H1 (cell line): ENCODE results near the gene PNO1. TPM values are rescaled to one million over a fixed set of nuclear protein-coding genes. Genes with fewer than 3 reads are reported as not detected.

ENCODE experiments used
- CTCF ChIA-PET: fragments of 300-600 bp; sonication (Branson Sonifier 250); formaldehyde crosslinking; loops from one replicate; lab custom pipeline; 2021; ENCODE audit not compliant: partially characterized antibody; lab: Charles Lee
- POLR2A ChIA-PET: fragments of 300-600 bp; sonication (Branson Sonifier 250); formaldehyde crosslinking; loops from one replicate; lab custom pipeline; 2021; ENCODE audit warnings: inconsistent platforms; ENCODE audit not compliant: partially characterized antibody; lab: Charles Lee
- DNase-seq, 2 experiments: peaks; one replicate each; pipeline versions ENCODE4 v3.0.0 to v3.0.0-alpha.2; 2010 to 2022; ENCODE audit warnings: low spot score in 2 of 2, low read depth in 1 of 2, mixed read lengths in 1 of 2
- FAIRE-seq: peaks from 2 replicates; lab custom pipeline; 2011; peaks lifted over from hg19 to GRCh38; lab: Jason Lieb, UNC
- H2AFZ ChIP-seq: 2 replicates; pipeline ENCODE4 v1.8.1; 2012; ENCODE audit warnings: low read length, inconsistent platforms
- H2AK5ac ChIP-seq: 2 replicates; pipeline ENCODE4 v1.6.1; 2013; ENCODE audit warnings: low read depth, low read length
- H2BK120ac ChIP-seq: replicated peaks from 2 replicates; pipeline ENCODE3; 2013; ENCODE audit warnings: low read depth, low read length, inconsistent platforms
- H2BK12ac ChIP-seq: 2 replicates; pipeline ENCODE4 v1.6.1; 2013; ENCODE audit warnings: low read depth, low read length
- H2BK15ac ChIP-seq: 2 replicates; pipeline ENCODE4 v1.6.1; 2013; ENCODE audit warnings: low read length
- H2BK20ac ChIP-seq: 2 replicates; pipeline ENCODE4 v1.6.1; 2013; ENCODE audit warnings: low read length
- H2BK5ac ChIP-seq: 2 replicates; pipeline ENCODE4 v1.6.1; 2013; ENCODE audit warnings: low read depth, low read length
- H3K14ac ChIP-seq: 2 replicates; pipeline ENCODE4 v1.6.1; 2013; ENCODE audit warnings: inconsistent platforms; ENCODE audit not compliant: insufficient read length
- H3K18ac ChIP-seq: 2 replicates; pipeline ENCODE4 v1.6.1; 2013; ENCODE audit warnings: low read length; ENCODE audit errors: extremely low read depth
- H3K23ac ChIP-seq: 2 replicates; pipeline ENCODE4 v1.6.1; 2013; ENCODE audit warnings: inconsistent platforms; ENCODE audit not compliant: insufficient read length
- H3K23me2 ChIP-seq: 2 replicates; pipeline ENCODE4 v1.6.1; 2013; ENCODE audit warnings: low read depth, low read length
- H3K27ac ChIP-seq: 2 replicates; pipeline ENCODE4 v1.6.1; 2011; ENCODE audit warnings: low read depth, low read length, inconsistent platforms
- H3K27me3 ChIP-seq, 4 experiments: replicated peaks in 1 of 4; 1 replicate in 1 of 4; 2 replicates in 3 of 4; pipeline versions ENCODE4 v1.6.1 to v1.8.1; 2011 to 2013; ENCODE audit warnings: low read length in 3 of 4, mild to moderate bottlenecking in 3 of 4, inconsistent platforms in 2 of 4, mixed read lengths in 2 of 4, moderate library complexity in 1 of 4; ENCODE audit not compliant: control insufficient read depth in 3 of 4, insufficient read depth in 3 of 4; ENCODE audit errors: extremely low read depth in 1 of 4
- H3K36me3 ChIP-seq, 4 experiments: 2 replicates each; pipeline versions ENCODE4 v1.6.1 to v1.8.1; 2011 to 2013; ENCODE audit warnings: mild to moderate bottlenecking in 4 of 4, low read length in 3 of 4, moderate library complexity in 2 of 4, control low read depth in 1 of 4, inconsistent platforms in 1 of 4; ENCODE audit not compliant: insufficient read depth in 4 of 4, control insufficient read depth in 2 of 4
- H3K4ac ChIP-seq: replicated peaks from 2 replicates; pipeline ENCODE3; 2013; ENCODE audit warnings: low read length, low read depth, mixed read lengths, inconsistent platforms; ENCODE audit not compliant: insufficient read length
- H3K4me1 ChIP-seq, 4 experiments: replicated peaks in 1 of 4; 1 replicate in 1 of 4; 2 replicates in 3 of 4; pipeline versions ENCODE4 v1.6.1 to v1.8.1; 2011 to 2013; ENCODE audit warnings: low read length in 3 of 4, inconsistent platforms in 2 of 4, mixed read lengths in 1 of 4; ENCODE audit not compliant: insufficient read depth in 4 of 4, control insufficient read depth in 3 of 4
- H3K4me2 ChIP-seq, 2 experiments: 2 replicates each; pipeline versions ENCODE4 v1.6.1 to v1.8.1; 2011 to 2013; ENCODE audit warnings: low read depth in 2 of 2, low read length in 2 of 2, control low read depth in 1 of 2, inconsistent platforms in 1 of 2, mild to moderate bottlenecking in 1 of 2; ENCODE audit not compliant: insufficient read depth in 1 of 2
- H3K4me3 ChIP-seq, 4 experiments: fragments of 200-600, 300-600 bp in 1 of 4; sonication (generic), shearing (Covaris generic), sonication (Bioruptor Twin) in 1 of 4; 2 replicates each; pipeline versions ENCODE4 v1.5.1 to v1.8.1; 2011 to 2016; ENCODE audit warnings: low read length in 4 of 4, low read depth in 3 of 4, control low read depth in 2 of 4, inconsistent platforms in 2 of 4, mild to moderate bottlenecking in 2 of 4, mixed read lengths in 1 of 4, moderate library complexity in 1 of 4; ENCODE audit not compliant: insufficient read depth in 2 of 4; ENCODE audit errors: extremely low read depth in 1 of 4
- H3K56ac ChIP-seq: replicated peaks from 2 replicates; pipeline ENCODE3; 2013; ENCODE audit warnings: low read depth, mild to moderate bottlenecking, mixed read lengths, low read length, inconsistent platforms; ENCODE audit not compliant: insufficient read length
- H3K79me1 ChIP-seq: 2 replicates; pipeline ENCODE4 v1.6.1; 2013; ENCODE audit warnings: low read depth, low read length, control low read depth
- H3K79me2 ChIP-seq, 2 experiments: 2 replicates each; pipeline versions ENCODE4 v1.6.1 to v1.8.1; 2012 to 2013; ENCODE audit warnings: low read length in 2 of 2, mild to moderate bottlenecking in 2 of 2, inconsistent platforms in 1 of 2; ENCODE audit not compliant: insufficient read depth in 2 of 2, control insufficient read depth in 1 of 2
- H3K9ac ChIP-seq, 4 experiments: replicated peaks in 1 of 4; 1 replicate in 1 of 4; 2 replicates in 3 of 4; pipeline versions ENCODE4 v1.6.1 to v1.8.1; 2011 to 2013; ENCODE audit warnings: low read depth in 3 of 4, low read length in 3 of 4, control low read depth in 2 of 4, mild to moderate bottlenecking in 2 of 4, moderate library complexity in 2 of 4, inconsistent platforms in 1 of 4; ENCODE audit errors: extremely low read depth in 1 of 4
- H3K9me3 ChIP-seq, 2 experiments: 2 replicates each; pipeline versions ENCODE4 v1.6.1 to v1.8.1; 2012 to 2013; ENCODE audit warnings: mild to moderate bottlenecking in 2 of 2, moderate library complexity in 2 of 2, control low read depth in 1 of 2, inconsistent platforms in 1 of 2, low read depth in 1 of 2, low read length in 1 of 2, mixed read lengths in 1 of 2; ENCODE audit not compliant: insufficient read depth in 2 of 2
- H4K20me1 ChIP-seq, 2 experiments: replicated peaks in 1 of 2; 2 replicates each; pipeline versions ENCODE3 to v1.8.1; 2011 to 2013; ENCODE audit warnings: inconsistent platforms in 2 of 2, low read length in 2 of 2, mild to moderate bottlenecking in 1 of 2; ENCODE audit not compliant: insufficient read depth in 2 of 2, control insufficient read depth in 1 of 2
- H4K5ac ChIP-seq: 2 replicates; pipeline ENCODE4 v1.6.1; 2013; ENCODE audit warnings: low read length, low read depth, mixed read lengths, inconsistent platforms; ENCODE audit not compliant: insufficient read length
- H4K8ac ChIP-seq: 2 replicates; pipeline ENCODE4 v1.8.0; 2013; ENCODE audit warnings: mild to moderate bottlenecking, moderate library complexity, low read length, inconsistent platforms; ENCODE audit not compliant: insufficient read depth; ENCODE audit errors: extremely low read depth
- H4K91ac ChIP-seq: replicated peaks from 2 replicates; pipeline ENCODE3; 2013; ENCODE audit warnings: low read length, mixed read lengths, inconsistent platforms; ENCODE audit not compliant: insufficient read length
- FOSL1 ChIP-seq: IDR thresholded peaks from 2 replicates; pipeline ENCODE4 v1.6.1; 2011; ENCODE audit warnings: mild to moderate bottlenecking, low read depth, low read length, moderate library complexity; ENCODE audit not compliant: insufficient read depth
- TAF1 ChIP-seq: IDR thresholded peaks from 2 replicates; pipeline ENCODE4 v1.6.1; 2011; ENCODE audit warnings: mild to moderate bottlenecking, low read depth, low read length
- WGBS, 2 experiments: shearing (Covaris generic) in 1 of 2; methylation state at CpG; one replicate each; pipeline versions ENCODE4 v1.1.6 to v1.1.7; 2013 to 2015; ENCODE audit warnings: low lambda C conversion rate in 2 of 2, mixed read lengths in 2 of 2, inconsistent platforms in 1 of 2, low coverage in 1 of 2, missing lambda C conversion rate in 1 of 2; ENCODE audit not compliant: insufficient replicate concordance in 2 of 2, insufficient coverage in 1 of 2, insufficient read length in 1 of 2; ENCODE audit errors: extremely low coverage in 1 of 2, missing lambda C conversion rate in 1 of 2; 5-methylcytosine and 5-hydroxymethylcytosine counted together
- polyA plus RNA-seq, 7 experiments: library from polyadenylated mRNA; depleted of rRNA in 3 of 7; stranded (reverse) in 5 of 7; unstranded in 2 of 7; fragments of >200 nt in 5 of 7; fragments of 200-250 nt in 2 of 7; gene quantifications; 1 replicate in 5 of 7; 2 replicates in 1 of 7; 4 replicates in 1 of 7; pipeline versions ENCODE4 v1.2.1 to v1.2.3, GENCODE V29; 2011 to 2013; ENCODE audit warnings: missing spikeins in 2 of 7, mixed read lengths in 2 of 7
- total RNA-seq: library from RNA; stranded (reverse); fragmentation: NEBNext Ultra II Directional; extraction: Animal tissue kit (Norgen Biotek cat#: 25700); gene quantifications from 2 replicates; pipeline ENCODE4 v1.2.1, GENCODE V29; 2021

PNO1 gene
- total and polyA plus RNA-seq, 2 of the 8 experiments (the other 6 are each of a cell fraction or from before 2014, with no cell fraction given): 18.6 to 33.2 TPM

DNA sequence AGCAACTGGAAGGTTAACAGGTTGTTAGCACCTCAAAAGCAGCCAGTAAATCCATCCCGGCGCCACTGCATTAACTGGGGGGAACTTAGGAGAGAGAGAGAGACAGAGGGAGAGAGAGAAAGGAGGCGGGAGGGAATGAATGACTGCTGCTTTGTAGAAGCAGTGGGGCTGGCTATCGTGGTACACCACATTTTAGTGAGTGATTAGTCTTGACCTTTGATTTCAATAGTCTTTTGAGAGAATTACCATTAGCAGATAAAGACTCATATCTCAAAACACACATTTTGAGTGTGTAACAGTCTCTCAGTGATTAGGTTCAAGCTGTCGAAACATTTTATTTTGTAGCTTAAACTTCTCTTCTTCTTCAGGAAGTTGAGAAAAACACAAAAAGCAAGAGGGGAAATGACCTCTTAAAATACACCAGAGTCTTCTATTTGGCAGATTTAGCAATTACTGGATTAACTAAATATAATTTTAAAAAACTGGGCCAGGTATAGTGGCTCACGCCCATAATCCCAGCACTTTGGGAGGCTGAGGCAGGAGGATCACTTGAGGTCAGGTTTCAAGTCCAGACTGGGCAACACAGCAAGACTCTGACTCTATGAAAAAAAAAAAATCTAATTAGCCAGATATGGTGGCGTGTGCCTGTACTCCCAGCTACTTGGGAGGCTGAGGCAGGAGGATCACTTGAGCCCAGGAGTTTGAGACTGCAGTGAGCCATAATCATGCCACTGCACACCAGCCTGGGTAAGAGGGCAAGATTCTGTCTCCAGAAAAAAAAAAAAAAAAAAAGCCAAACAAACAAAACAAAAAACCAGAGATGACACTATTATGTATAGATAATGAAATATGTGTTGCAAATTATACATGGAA is 22.0 kb upstream of the PNO1 start:
- peaks cover 0 to 20% (median 4%) of the 10 kb centered on the region in 4 experiments; a peak in 2 of 8 replicates for H3K36me3 ChIP-seq
- FAIRE-seq (no peak), DNase-seq (no peak)
- H2AK5ac ChIP-seq: no peak overlapping the region
- no peaks in the 10 kb centered on the region for H3K23me2 ChIP-seq
- no peak overlapping the region for H3K4ac ChIP-seq
- H2BK15ac ChIP-seq: no peak overlapping the region
- H3K4me1 ChIP-seq: no peaks in the 10 kb centered on the region
- WGBS, 2 experiments: 92% methylated on average over 7 of the region's 7 CpGs; no CpG with 5 or more reads in 1 of the 2 experiments
- no peaks in the 10 kb centered on the region for H3K79me1 ChIP-seq
- H3K18ac ChIP-seq: no peak overlapping the region
- H3K27ac ChIP-seq: no peak overlapping the region
- CTCF ChIA-PET: interaction anchor here (1.3 to 1.5 kb wide), 2 partner anchors 13 to 157 kb away, joined by 4 to 8 read pairs; no protein-coding TSS in a partner anchor
- H3K9me3 ChIP-seq: no peaks in the 10 kb centered on the region
- H3K14ac ChIP-seq: no peak overlapping the region
- H3K27me3 ChIP-seq: no peaks in the 10 kb centered on the region
- H2BK120ac ChIP-seq: no peak overlapping the region
- H3K56ac ChIP-seq: no peak overlapping the region
- no peak overlapping the region for H3K4me2 ChIP-seq
- H2BK20ac ChIP-seq: no peak overlapping the region
- POLR2A ChIA-PET: interaction anchor here (0.6 kb wide), 1 partner anchor 49 kb away, joined by 3 read pairs; no protein-coding TSS in a partner anchor
- no peaks in the 10 kb centered on the region for H4K20me1 ChIP-seq
- no peak overlapping the region for H4K5ac ChIP-seq
- no peaks in the 10 kb centered on the region for H3K79me2 ChIP-seq
- H3K23ac ChIP-seq: no peak overlapping the region
- H4K91ac ChIP-seq: no peak overlapping the region
- H3K4me3 ChIP-seq: no peak overlapping the region
- H2BK12ac ChIP-seq: no peak overlapping the region
- H2AFZ ChIP-seq: no peak overlapping the region
- H3K9ac ChIP-seq: no peak overlapping the region
- H2BK5ac ChIP-seq: no peak overlapping the region
- H4K8ac ChIP-seq: no peak overlapping the region
- TF ChIP-seq FOSL1: no peak
- no peak for TF ChIP-seq TAF1
